HG02852 (cell line): ENCODE results near the gene OR1N2.
"Not testable (repeated sequence)": the region's sequence is repeated elsewhere in the genome, so short reads cannot be mapped to it uniquely, and the experiment has no call there.

Source experiments
- ATAC-seq: cut with Tn5 transposase; IDR thresholded peaks from one replicate; pipeline ENCODE4 v1.9.1; 2021; ENCODE audit warnings: mild to moderate bottlenecking, moderate library complexity; ENCODE audit not compliant: unreplicated experiment

The OR1N2 gene

DNA sequence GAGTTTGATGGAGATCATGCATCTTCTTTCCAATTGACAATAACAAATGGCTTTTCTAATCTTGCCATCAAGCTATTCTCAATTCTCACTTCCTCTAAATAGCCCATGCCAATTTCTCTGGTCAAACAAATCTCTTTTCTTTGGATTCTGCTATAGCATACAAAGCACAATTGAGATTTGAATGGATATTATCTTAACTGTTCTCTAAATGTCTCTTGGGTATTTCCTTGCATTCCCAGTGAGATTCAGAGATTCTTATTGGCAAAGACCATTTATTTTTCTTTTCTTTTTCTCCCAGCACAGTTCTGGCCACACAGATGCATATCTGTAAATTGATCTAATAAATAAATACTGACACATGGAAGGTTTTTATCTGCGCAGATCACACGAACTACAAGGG is at the start of gene OR1N2:
Gene OR1N2 (plus strand): TSS at position 301 of the 400 bp plus-strand sequence. CDS start 100 bp downstream, outside the sequence.
- ATAC-seq = no peak

DNA sequence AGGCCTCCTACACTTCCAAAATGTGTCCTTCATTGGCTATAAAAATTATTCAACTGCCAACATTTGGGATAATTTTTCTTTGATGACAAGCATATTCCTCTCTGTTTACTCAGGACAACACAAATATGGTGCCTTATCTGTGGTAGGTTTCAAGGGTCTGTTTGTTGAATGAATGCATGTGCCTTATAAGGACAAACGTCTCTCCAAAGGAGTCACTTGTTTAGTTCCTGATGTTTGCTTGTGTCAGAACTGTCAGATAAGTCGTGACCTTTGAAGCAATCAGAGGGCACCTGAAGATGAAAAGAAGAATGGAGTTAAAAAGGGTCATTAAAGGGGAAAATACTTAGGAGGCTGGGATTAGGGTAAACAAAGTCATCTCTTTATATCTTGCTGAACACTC is 45.9 kb upstream of the OR1N2 start:
- ATAC-seq = no peak

GRCh38 chr9:122510502-122510901 is 42.4 kb upstream of the OR1N2 start, which contains the start of gene OR1J2:
Gene OR1J2, plus strand, starts transcription at chr9:122510802. Its CDS starts 0 bp downstream, at chr9:122510802.
- ATAC-seq = no peak

DNA sequence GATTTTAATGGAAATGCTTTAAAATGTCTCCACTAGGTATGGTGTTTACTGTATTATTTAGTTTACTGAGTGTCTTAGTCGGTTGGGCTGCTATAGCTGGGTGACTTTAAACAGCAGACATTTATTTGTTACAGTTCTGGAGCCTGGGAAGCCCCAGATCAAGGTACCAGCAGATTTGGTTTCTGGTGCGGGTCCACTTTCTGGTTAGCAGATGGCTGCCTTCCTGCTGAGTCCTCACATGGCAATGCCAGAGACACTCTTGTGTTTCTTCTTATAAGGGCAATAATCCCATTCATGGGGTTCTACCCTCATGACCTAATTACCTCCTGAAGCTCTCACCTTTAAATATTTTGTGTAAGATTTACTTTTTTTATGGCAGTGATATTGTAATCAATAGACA is 34.7 kb upstream of the OR1N2 start:
- no peak for ATAC-seq

GRCh38 chr9:122518841-122519240 is 34.1 kb upstream of the OR1N2 start, which contains the start of gene OR1J4:
Gene OR1J4, plus strand, starts transcription at chr9:122519141. Its CDS starts 0 bp downstream, at chr9:122519141.
- ATAC-seq = no peak

DNA sequence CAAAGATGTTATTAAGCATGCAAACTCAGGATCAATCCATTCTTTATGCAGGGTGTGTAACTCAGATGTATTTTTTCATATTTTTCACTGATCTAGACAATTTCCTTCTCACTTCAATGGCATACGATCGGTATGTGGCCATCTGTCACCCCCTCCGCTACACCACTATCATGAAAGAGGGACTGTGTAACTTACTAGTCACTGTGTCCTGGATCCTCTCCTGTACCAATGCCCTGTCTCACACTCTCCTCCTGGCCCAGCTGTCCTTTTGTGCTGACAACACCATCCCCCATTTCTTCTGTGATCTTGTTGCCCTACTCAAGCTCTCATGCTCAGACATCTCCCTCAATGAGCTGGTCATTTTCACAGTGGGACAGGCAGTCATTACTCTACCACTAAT is 33.5 kb upstream of the OR1N2 start:
- no peak for ATAC-seq

DNA sequence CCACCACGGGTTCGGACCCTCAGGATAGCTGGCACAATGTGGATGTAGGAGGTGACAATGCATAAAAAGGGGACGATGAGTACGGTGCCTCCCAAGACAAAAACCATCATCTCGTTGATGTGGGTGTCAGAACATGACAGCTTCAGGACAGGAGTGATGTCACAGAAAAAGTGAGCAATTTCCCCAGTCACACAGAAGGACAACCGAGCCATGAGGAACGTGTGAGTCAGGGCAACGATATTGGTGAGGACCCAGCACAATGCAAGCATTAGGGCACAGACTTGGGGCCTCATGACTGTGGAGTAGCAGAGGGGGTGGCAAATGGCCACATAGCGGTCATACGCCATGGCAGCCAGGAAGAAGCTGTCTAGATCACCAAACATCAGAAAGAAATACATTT is 26.3 kb upstream of the OR1N2 start:
- no peak for ATAC-seq

DNA sequence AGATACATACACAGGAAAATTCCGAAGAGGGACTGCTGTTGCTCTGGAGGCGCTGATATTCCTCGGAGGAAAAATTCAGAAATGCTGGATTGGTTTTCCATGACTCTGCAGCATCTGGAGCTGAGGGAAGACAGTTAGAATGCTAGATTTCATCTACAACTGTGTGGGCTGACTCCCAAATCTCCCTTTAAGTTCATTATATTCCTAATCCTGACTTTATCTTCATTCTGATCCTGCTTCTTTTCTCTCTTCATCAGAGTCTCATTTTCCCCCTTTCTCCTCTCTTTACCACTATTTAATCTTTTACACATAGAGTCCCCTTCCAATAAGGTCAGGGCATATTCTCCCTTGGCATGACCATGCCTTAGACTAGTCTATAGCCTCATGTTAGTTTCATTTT is 25.7 kb upstream of the OR1N2 start, which contains the start of gene OR1N1:
Gene OR1N1 (minus strand): TSS at position 101 of the 400 bp plus-strand sequence. CDS start 0 bp downstream, at position 101.
- ATAC-seq = no peak

- not testable (repeated sequence) for ATAC-seq
Measured at GRCh38 chr9:122531157-122531556, 21.8 kb upstream of the OR1N2 start.

DNA sequence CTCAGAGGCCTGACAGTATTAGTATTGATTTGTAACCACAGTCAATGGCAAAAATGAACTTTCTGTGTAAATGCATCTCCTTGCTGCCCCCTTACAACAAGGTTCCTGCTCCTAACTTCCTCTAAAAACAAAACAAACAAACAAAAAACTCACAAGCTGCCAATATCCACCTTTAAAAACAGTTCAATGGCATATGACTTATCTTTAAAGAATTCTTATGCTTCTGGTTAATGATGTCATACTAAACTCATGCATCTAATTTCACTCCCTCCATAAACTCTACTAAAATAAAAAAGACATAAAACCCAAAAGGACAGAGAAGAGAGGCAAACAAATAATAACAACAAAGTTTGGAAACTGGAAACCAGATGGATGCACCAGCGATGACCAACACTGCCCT is 16.8 kb upstream of the OR1N2 start:
- no peak for ATAC-seq

- ATAC-seq = not testable (repeated sequence)
Measured at GRCh38 chr9:122537066-122537465, 15.8 kb upstream of the OR1N2 start.

GRCh38 chr9:122538757-122539156 is 14.2 kb upstream of the OR1N2 start:
- ATAC-seq = no peak

- no peak for ATAC-seq
Measured at GRCh38 chr9:122546196-122546595, 6.7 kb upstream of the OR1N2 start.

DNA sequence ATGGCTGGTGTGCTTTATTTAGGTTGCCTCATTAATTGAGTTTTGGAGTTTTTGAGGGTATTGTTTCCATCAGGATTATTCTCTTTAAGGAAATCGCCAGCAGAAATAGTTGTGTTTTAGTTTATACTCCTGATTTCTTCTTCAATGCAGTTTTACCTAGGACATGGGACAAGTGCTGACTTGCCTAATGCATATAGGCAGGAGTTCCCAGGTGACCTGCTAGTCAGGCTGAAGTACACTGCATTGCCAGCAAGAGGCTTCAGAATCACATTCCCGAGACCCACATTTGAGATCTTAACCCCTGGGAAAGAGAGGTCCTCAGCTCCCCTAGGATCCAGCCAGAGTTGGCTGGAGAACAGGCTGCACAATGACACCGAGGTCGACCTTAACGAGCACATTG is 1.5 kb upstream of the OR1N2 start:
- ATAC-seq = no peak

- ATAC-seq = no peak
Measured at GRCh38 chr9:122561446-122561845, 8.5 kb downstream of the OR1N2 start.

DNA sequence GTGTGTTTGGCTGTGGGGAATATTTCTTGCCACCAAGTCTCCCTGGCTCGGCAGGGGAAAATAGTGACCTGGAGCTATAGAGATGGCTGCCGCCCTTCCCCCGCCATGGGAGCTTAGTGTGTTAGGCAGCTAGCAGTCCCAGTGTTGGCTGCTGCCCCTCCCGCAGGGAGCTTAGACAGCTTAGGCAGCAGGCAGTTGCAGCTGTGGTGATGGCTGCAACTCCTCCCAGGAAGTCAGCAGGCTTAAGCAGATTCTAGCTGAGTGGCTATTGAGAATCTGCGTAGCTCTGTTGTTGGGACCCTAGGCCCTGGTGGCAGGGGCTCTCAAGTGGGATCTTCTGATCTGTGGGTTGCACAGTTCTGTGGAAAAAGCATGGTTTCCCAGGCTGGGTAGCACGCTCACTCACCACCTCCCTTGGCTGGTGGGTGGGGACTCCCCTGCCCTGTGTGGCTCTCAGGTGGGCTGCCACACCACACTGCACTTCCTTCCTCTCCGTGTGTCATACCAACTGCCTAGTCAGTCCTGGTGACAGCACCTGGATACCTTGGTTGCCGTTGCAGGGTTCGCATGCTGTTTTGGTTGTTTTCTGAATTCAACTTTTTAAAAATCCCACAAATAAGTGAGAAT is 9.3 kb downstream of the OR1N2 start:
- ATAC-seq = no peak

GRCh38 chr9:122567901-122568300 is 15.0 kb downstream of the OR1N2 start:
- no peak for ATAC-seq

DNA sequence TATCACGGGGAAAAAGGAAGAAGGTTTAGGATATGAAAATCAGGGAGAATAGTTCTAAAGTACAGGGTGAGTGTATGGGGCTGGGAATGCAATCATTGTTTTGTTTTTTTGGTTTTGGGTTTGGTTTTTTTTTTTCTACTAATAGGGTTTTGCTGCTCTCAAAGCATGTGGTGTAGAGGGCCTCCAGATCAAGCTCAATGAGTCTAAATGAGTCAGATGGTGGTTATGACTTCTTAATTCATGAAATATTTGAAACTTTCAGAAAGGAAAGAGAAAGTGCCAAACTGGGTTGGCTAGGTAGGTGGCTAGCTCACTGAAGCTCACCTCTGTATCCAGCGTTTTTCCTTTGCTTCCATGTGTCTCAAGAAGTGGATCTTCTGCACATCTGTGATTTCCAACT is 19.5 kb downstream of the OR1N2 start:
- ATAC-seq = no peak

- ATAC-seq = no peak
Measured at GRCh38 chr9:122579874-122580273, 27.0 kb downstream of the OR1N2 start.

- ATAC-seq = no peak
Measured at GRCh38 chr9:122580360-122580759, 27.4 kb downstream of the OR1N2 start.

- ATAC-seq = not testable (repeated sequence)
Measured at GRCh38 chr9:122583284-122583683, 30.4 kb downstream of the OR1N2 start, which contains the start of gene OR1L8. Gene OR1L8, minus strand, starts transcription at chr9:122583384. Its CDS starts 14,907 bp downstream, at chr9:122568477.
